Measurements from ENCODE around the gene CMC2.

CMC2 gene

DNA sequence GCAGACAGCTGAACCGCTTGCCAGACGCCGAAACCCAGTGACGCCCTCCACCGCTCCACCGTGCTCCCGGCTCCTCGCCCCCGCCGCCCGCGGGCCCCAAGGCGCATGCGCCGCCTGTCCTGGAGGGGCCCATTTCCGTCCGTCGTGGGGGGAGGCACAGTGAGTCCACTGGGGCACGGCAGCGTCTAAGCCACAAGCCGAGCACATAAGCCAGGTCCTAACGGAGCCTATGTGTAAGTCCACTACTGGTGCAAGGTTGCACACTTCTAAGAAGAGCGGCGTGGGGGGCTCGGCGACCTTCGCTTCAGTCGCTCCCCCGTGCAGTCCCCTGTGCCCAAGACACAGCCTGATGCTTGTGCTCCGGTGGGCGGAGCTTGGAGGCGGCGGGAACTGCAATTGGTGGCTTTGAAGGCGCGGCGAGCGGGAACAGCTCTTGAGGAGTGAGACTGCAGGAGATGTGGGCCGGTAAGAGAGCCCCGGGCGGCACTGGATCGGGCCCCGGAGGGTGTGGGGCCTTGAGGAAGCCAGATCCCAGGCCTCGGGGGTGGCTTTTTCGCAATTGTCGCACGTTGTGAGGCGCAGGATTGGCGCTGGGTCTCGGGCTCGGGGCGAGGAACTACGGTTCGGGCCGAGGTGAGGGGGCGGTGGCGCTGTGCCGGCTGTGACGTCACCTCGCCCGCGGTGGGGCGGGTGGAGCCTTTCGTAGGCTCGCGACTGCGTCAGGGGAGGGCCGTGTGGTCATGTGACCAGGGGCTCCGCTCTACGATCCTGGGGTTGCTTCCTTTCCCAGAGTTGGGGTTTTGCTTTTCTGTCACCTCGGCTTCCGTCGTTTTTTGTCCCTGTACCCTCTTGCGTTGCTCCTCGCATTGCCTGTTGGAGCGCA lies at the start of gene CMC2, which contains the start of gene CENPN:
Gene CMC2, minus strand, starts transcription at position 73 of the 883 bp plus-strand sequence. CDS start 9,491 bp downstream, outside the sequence.
Gene CENPN, plus strand, starts transcription at position 402 of the 883 bp plus-strand sequence. CDS start 4,726 bp downstream, outside the sequence.
- peak; percentile 98 for DNase-seq

GRCh38 chr16:81053761-81054160 lies 47.1 kb upstream of the CMC2 start:
- DNase-seq = no peak

DNA sequence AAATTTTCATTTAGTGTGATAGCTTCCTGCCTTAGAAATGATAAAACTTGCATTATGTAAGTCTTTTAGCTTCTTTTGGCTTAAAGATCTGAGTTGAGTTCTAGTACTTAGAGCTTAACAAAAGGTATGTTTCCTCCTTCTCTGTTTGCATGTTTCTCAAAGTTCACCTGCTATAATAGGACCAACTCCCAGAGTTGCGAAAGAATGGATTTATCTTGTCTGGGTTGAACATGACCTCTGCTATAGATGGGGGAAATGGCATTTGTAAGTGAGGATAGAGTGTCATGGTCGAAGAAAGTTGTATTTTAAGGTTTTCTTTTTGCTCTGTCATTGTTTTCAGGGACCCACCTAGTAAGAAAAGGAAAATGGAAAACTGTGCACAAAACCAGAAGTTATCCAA lies 36.1 kb upstream of the CMC2 start:
- DNase-seq = no peak

GRCh38 chr16:81041696-81042095 lies 35.0 kb upstream of the CMC2 start:
- DNase-seq = no peak

- no peak for DNase-seq
These were observed 34.2 kb upstream of the CMC2 start for GRCh38 chr16:81040842-81041241.

DNA sequence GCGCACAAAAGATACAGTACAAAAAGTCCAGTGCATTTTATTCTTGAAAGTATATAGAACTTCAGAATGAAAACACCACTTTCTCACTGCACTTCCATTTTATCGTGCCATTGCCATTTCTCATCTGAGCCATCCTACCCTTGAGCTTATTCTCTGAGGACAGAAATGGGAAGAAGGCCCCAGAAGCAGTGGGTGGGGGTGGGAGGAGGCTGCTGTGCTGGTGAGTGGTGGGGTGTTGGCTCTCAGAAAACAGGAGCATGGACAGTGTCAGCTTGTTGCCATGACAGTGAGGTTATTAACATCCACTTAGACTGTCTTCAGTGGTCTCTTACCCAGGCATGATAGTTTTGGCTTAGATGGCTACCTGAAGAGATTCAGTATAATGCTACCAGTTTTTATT lies 33.4 kb upstream of the CMC2 start:
- DNase-seq = no peak

DNA sequence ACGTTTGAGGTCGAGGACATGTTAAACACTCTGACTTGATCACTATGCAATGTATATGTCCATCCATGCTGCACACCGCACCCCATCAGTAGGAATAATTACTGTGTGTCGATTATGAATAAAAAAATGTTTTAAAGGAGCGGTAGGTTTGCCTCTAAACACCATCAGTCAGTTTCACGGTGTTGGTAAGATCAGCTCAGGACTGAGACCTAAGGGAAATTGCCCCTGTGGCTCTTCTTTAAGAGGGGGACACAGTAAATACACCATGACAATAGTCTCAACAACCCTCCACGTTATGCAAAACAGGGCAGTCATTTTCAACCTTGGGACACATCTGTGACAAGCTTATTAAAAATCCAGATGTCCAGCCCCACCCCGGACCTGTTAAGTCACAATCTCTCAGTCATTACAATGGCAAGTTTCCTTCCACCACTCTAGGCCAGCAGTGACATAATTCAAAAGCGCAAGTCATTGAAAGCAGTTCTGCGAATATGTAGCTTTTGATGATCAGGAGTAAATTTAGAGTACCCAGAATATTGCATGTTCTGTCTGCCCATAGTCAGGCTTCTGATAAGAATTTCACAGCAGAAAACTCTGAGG lies 30.2 kb upstream of the CMC2 start:
- DNase-seq = no peak

DNA sequence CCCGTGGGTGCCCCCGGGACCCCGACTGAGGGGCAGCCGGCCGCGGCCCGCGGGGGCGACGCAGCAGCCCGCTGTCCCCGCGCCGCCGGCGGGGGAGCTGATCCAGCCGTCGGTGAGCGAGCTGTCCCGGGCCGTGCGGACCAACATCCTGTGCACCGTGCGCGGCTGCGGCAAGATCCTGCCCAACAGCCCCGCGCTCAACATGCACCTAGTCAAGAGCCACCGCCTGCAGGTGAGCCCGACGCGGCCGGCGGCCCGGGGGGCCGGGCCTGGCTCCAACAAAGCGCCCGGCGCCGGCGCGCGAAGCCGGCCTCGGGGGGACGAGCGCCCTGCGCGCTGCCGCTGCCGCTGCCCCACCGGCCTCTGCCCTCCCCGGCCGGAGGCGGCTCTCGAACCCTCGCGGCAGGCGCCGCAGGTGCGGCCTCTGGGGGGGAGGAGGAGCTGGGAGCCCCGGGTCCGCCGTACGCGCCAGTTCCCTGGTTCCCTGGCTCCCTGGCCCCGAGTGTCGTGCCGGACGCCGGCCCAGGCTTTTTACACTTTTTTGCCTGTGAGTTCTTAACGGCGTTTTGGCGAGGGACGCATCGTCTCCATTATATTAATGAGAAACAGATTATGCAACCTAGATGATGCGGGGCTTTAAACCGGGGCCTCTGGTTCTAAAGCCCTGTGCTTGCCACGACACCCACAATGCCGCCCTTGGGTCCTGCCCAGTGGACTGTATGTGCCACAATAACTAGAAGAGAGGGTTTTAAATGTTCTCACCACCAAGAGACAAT lies 29.5 kb upstream of the CMC2 start:
- DNase-seq = peak; percentile 51

- peak; percentile 86 for DNase-seq
These were observed 28.8 kb upstream of the CMC2 start, which contains the start of gene ATMIN for GRCh38 chr16:81035398-81035974. Gene ATMIN, plus strand, starts transcription at chr16:81035842. Its CDS starts 29 bp downstream, at chr16:81035871.

GRCh38 chr16:81029930-81030604 lies 23.4 kb upstream of the CMC2 start:
- DNase-seq = no peak

- no peak for DNase-seq
These were observed 19.7 kb upstream of the CMC2 start for GRCh38 chr16:81026429-81026828.

- DNase-seq = no peak
These were observed 11.8 kb upstream of the CMC2 start for GRCh38 chr16:81018496-81018895.

DNA sequence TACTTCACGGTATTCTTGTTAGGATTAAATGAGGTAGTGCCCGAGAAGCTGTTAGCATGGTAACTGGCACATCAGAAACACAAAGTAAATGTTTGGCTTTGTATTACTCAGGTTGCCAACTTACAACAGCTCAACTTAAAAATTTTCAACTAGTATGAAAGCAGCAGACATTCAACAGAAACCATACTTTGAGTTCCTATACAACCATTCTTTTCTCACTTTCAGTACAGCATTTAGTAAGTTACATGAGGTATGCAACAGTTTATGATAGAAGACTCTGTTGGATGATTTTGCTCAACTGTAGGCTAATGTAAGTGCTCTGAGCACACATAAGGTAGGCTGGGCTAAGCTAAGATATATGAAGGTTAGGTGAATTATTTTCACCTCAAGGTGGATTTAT lies 8.0 kb upstream of the CMC2 start:
- no peak for DNase-seq

DNA sequence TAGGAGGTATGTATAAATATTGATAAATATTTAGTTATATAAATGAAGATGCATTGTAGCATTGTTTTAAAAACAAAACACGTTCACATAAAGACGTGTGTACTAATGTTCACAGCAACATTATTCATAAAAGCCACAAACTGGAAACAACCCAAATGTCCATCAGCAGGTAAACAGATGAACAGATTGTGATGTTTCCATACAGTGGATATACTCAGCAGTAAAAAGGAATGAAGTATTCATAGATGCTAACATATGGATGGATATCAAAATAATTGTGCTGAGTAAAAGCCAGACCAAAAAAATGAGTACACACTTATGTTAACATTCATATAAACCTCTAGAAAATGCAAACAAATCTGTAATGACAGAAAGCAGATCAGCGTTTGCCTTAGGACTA lies 6.3 kb upstream of the CMC2 start:
- DNase-seq = no peak

DNA sequence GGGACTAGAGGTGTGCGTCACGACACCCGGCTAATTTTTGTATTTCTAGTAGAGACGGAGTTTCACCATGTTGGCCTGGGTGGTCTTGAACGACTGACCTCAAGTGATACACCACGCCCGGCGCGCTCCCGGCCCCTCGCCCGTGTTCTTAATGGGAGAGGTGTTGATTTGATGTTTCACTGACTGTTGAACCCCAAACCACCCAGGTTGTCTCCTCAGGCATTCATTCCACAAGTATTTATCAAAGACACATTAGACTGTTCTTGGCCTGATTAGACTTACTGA lies 1.8 kb upstream of the CMC2 start:
- no peak for DNase-seq

DNA sequence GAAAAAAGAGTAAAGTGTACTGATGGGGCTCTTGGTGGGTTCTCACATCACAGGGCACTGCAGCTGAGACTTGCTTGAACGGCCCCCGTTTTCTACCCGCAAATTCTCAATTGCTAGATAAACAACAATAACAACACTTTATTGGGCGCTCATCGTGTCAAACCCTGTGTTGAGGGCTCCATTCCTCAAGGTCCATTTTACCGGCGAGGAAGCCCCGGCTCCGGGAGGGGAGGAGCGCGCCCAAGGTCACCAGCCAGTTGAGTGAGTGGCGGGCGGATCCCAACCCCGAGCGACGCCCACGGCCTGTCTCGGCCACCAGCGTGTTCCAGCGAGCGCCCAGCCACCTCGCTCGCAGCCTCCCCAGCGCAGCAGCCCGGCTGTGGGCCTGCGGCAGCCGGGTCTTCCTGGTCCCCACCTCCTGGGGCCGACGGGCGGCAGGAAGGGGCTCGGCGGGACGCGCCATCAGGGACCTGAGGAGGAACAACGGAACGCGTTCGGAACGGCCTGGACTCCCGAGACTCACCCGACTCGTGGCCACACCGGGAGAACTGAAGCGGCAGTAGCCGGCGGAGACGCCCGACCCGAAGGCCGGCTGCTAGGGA lies 373 bp downstream of the CMC2 start:
- DNase-seq = peak; percentile 71

DNA sequence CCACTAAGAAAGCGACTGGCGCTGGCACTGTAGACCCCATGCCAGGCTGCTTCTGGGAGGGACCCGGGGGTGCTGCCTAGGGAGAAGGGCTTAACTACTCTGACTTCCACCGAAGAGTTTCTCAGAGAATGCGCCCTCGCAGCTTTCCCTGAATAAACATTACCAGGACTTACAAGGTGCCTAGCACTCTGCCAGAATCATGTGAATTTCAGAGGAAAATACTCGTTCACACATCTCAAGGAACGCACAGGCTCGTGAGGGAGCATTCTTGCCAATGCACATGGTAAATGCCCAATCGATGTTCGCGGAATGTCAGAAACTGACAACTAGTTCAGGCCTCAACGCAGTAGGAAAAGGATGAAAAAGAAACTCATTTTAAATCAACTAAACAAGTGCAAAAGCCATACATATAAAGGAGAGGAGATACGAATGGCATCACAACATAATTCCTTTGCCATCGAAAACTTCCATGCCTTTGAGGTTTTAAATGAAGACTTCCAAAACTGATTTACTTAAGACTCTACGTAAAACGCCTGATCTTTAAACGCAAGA lies 999 bp downstream of the CMC2 start:
- DNase-seq = no peak

GRCh38 chr16:81004646-81005353 lies 1.9 kb downstream of the CMC2 start:
- DNase-seq = peak; percentile 42

- no peak for DNase-seq
These were observed 2.9 kb downstream of the CMC2 start for GRCh38 chr16:81003610-81004460.

DNA sequence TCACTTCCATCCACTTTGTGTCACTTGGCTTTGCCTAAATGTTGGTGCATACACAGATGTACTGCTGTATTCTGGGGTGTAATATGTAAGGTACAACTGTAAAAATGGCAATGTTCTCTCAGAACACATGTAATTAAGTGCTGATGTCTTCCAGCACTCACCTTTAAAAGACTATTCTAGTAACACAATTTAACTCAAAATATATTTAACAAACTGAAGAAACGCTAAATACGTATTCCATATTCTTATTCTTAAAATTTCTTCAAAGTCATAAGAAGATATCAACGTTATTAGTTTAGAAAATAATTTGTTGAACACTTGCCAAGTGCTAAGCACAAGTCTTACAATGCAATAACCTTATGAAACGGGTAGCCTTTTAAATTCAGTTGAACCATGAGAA lies 3.6 kb downstream of the CMC2 start:
- DNase-seq = no peak
